Measurements from ENCODE around the gene RAD51AP1.

- TF ChIP-seq CTCF (IDR thresholded peaks at IDR 0.05; ENCODE audit: extremely low read depth in 1 of 2, insufficient read depth in 1 of 2, low read depth in 1 of 2, low read length in 2 of 2) (no peak), GATA2 (IDR thresholded peaks at IDR 0.05; ENCODE audit: insufficient read depth, insufficient read length, low read depth, low read length) (no peak), POLR2A (IDR thresholded peaks at IDR 0.05; ENCODE audit: low read depth, low read length) (no peak), EZH2 (IDR thresholded peaks at IDR 0.05; ENCODE audit: borderline replicate concordance, low read depth, low read length, severe bottlenecking) (no peak), MAX (IDR thresholded peaks at IDR 0.05; ENCODE audit: insufficient read depth, insufficient read length) (no peak), FOS (IDR thresholded peaks at IDR 0.05; ENCODE audit: borderline replicate concordance, insufficient read depth, low read length) (no peak), POLR2AphosphoS5 (IDR thresholded peaks at IDR 0.05; ENCODE audit: insufficient read depth, low read depth, low read length) (no peak)
These were observed 1.5 kb downstream of the RAD51AP1 start for GRCh38 chr12:4540170-4540569.

All from endothelial cell of umbilical vein (primary cell).